Prostate gland (tissue), 2 donors: Measurements from ENCODE around the gene ARMC2. TPM values are rescaled to one million over a fixed set of nuclear protein-coding genes. Genes with fewer than 3 reads are reported as not detected.

Experiments used
- DNase-seq: peaks from one replicate; pipeline ENCODE4 v3.0.0-alpha.2; 2019; ENCODE audit warnings: low spot score
- H3K27ac ChIP-seq, 2 donors: fragments of 200-600 bp; sonication (generic); 2 replicates each; pipeline ENCODE4 v1.5.1; 2017 to 2019
- H3K27me3 ChIP-seq: fragments of 200-600 bp; sonication (generic); replicated peaks from 2 replicates; pipeline ENCODE4 v1.5.1; 2019; ENCODE audit not compliant: insufficient read depth
- H3K36me3 ChIP-seq, 2 donors: fragments of 200-600 bp; sonication (generic); 1 replicate in 1 of 2; 2 replicates in 1 of 2; pipeline versions ENCODE4 v1.5.1 to v1.8.1; 2017 to 2019
- H3K4me1 ChIP-seq: fragments of 200-600 bp; sonication (generic); replicated peaks from 2 replicates; pipeline ENCODE4 v1.5.1; 2019
- H3K4me3 ChIP-seq, 2 donors: fragments of 200-600 bp; sonication (generic); 2 replicates each; pipeline ENCODE4 v1.5.1; 2017 to 2019
- H3K9me3 ChIP-seq: fragments of 200-600 bp; sonication (generic); 2 replicates; pipeline ENCODE4 v1.5.1; 2017
- POLR2A ChIP-seq: fragments of 450-650 bp; IDR thresholded peaks from one replicate; pipeline ENCODE4 v1.6.1; 2016; ENCODE audit warnings: antibody characterized with exemption, mild to moderate bottlenecking
- POLR2AphosphoS5 ChIP-seq: sonication (generic); formaldehyde crosslinking; IDR thresholded peaks from one replicate; pipeline ENCODE4 v1.6.1; 2017; ENCODE audit warnings: antibody characterized with exemption
- WGBS: methylation state at CpG from one replicate; pipeline ENCODE4 v1.1.5; 2018; 5-methylcytosine and 5-hydroxymethylcytosine counted together
- intact Hi-C: fragments of 100-400 bp; cut with DNase I; formaldehyde crosslinking; loops from one replicate; pipeline ENCODE4 v1.14.2; 2022
- total RNA-seq, 2 donors: library from RNA; depleted of rRNA; stranded (reverse); fragments of >200 nt; gene quantifications; one replicate each; pipeline ENCODE4 v1.1.0, GENCODE V29; 2016
- TF ChIP-seq, protein P1 (sequence below), 4 experiments: fragments of 200-600 bp in 2 of 4; fragments of 450-650 bp in 2 of 4; sonication (generic) in 2 of 4; IDR thresholded peaks; 1 replicate in 3 of 4; 2 replicates in 1 of 4; pipeline ENCODE4 v1.5.1; 2016 to 2019; ENCODE audit warnings: antibody characterized with exemption in 4 of 4, mild to moderate bottlenecking in 2 of 4, moderate library complexity in 2 of 4

ARMC2 gene
- total RNA-seq, 2 donors from 2014 or later, result 2.0 to 8.4 TPM

DNA sequence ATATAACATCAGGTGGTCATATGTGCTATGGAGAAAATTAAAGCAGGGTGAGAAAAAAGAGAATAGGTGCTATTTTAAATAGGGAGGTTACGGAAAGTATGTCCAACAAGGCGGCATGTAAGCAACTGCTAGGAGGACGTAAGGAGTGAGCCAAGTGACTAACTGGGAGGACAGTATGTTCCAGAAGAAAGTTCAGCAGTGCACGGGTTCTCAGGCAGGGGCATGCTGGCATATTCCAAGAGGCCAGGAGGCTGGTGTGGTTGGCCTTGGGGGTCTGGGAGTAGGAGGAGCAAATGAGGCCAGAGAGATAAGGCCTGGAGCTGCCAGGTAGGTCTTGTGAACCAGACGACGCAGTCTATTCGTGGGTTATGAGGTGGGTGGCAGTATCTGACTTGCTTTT is 112.4 kb downstream of the ARMC2 start:
- intact Hi-C loops, result no loop called here
- WGBS, result 79% methylated on average over 7 of the region's 7 CpGs
- TF ChIP-seq POLR2AphosphoS5, result no peak
- TF ChIP-seq POLR2A, result no peak
- TF ChIP-seq, protein P1, sequence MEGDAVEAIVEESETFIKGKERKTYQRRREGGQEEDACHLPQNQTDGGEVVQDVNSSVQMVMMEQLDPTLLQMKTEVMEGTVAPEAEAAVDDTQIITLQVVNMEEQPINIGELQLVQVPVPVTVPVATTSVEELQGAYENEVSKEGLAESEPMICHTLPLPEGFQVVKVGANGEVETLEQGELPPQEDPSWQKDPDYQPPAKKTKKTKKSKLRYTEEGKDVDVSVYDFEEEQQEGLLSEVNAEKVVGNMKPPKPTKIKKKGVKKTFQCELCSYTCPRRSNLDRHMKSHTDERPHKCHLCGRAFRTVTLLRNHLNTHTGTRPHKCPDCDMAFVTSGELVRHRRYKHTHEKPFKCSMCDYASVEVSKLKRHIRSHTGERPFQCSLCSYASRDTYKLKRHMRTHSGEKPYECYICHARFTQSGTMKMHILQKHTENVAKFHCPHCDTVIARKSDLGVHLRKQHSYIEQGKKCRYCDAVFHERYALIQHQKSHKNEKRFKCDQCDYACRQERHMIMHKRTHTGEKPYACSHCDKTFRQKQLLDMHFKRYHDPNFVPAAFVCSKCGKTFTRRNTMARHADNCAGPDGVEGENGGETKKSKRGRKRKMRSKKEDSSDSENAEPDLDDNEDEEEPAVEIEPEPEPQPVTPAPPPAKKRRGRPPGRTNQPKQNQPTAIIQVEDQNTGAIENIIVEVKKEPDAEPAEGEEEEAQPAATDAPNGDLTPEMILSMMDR (IDR thresholded peaks at IDR 0.05), result no peak
- no peak overlapping the region for H3K4me3 ChIP-seq
- no peak overlapping the region for H3K27ac ChIP-seq
- DNase-seq, result no peak
- no peaks in the 10 kb centered on the region for H3K36me3 ChIP-seq
- no peaks in the 10 kb centered on the region for H3K27me3 ChIP-seq
- H3K4me1 ChIP-seq, result no peaks in the 10 kb centered on the region
- no peaks in the 10 kb centered on the region for H3K9me3 ChIP-seq

DNA sequence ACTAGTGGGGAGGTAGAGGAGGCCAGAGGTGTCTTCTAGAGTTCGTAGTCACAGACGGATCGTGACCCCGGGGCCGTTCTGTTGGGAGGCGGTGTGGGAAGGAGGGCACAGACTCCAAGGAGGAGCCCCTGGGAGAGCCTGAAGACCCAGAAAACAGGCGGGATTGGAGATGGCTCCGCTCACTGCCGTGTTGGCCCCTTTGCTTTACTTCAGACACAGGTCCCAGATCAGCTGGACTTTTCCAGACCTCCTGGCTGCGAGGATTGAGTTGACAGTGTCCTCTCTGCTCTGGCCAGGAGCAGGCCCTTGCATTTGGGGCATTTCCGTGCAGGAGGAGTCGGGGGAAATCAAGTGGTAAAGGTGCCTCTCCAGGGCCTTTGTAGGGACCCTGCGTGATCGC is 112.9 kb downstream of the ARMC2 start:
- no peak overlapping the region for H3K27ac ChIP-seq
- H3K9me3 ChIP-seq, result no peaks in the 10 kb centered on the region
- DNase-seq, result no peak
- H3K4me3 ChIP-seq, result no peak overlapping the region
- no peaks in the 10 kb centered on the region for H3K4me1 ChIP-seq
- intact Hi-C loops, result no loop called here
- WGBS, result 93% methylated on average over 14 of the region's 14 CpGs
- no peaks in the 10 kb centered on the region for H3K36me3 ChIP-seq
- no peak for TF ChIP-seq POLR2A
- TF ChIP-seq POLR2AphosphoS5, result no peak
- TF ChIP-seq, protein P1 (IDR thresholded peaks at IDR 0.05), result no peak
- no peaks in the 10 kb centered on the region for H3K27me3 ChIP-seq

DNA sequence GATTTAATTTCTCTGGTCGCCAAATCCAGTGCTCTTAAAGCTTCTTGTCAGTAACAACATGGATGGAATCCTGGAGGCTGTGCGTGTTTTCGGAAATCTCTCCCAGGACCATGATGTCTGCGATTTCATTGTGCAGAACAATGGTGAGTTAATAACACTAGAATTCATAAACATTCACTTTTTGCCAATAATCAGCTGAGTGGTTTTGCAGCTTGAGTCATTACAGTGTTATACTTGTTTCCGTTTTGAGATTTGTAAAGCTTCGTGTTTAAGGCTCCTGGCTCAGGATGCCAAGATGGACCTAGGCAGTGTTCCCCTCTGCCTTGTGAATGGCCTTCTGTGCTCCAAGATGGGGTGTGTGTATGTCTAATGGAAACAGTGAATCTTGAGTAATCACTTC is 113.8 kb downstream of the ARMC2 start:
- H3K27me3 ChIP-seq, result no peaks in the 10 kb centered on the region
- no peak for DNase-seq
- intact Hi-C loops, result no loop called here
- H3K36me3 ChIP-seq, result no peaks in the 10 kb centered on the region
- no peaks in the 10 kb centered on the region for H3K9me3 ChIP-seq
- no peak overlapping the region for H3K27ac ChIP-seq
- whole genome bisulfite sequencing, result 72% methylated on average over 6 of the region's 6 CpGs
- TF ChIP-seq POLR2A (no peak), POLR2AphosphoS5 (no peak)
- TF ChIP-seq, protein P1 (IDR thresholded peaks at IDR 0.05), result no peak
- no peaks in the 10 kb centered on the region for H3K4me1 ChIP-seq
- no peak overlapping the region for H3K4me3 ChIP-seq

DNA sequence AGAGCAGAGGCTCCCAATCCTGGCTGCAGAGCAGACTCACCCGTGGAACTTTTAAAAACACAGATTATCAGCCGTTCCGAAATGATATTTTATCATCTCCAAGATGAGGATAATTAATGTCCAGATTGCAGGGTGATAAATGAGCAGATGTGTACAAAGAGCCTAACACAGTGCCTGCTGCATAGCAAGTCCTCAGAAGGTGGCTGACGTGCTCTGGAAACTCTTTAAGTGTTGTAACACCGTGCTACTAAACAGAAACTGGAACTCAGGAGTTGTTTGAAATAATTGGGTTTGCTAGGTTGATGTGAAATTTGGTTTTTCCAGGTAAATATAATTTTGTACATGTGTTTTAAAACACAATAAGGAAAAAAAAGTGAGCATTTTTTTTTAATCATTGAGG is 118.0 kb downstream of the ARMC2 start:
- no peaks in the 10 kb centered on the region for H3K27me3 ChIP-seq
- DNase-seq, result no peak
- 92% methylated on average over 5 of the region's 5 CpGs for WGBS
- no peaks in the 10 kb centered on the region for H3K4me1 ChIP-seq
- H3K4me3 ChIP-seq, result no peak overlapping the region
- no peaks in the 10 kb centered on the region for H3K9me3 ChIP-seq
- intact Hi-C loops, result no loop called here
- TF ChIP-seq POLR2AphosphoS5 (no peak), POLR2A (no peak)
- TF ChIP-seq, protein P1 (IDR thresholded peaks at IDR 0.05), result no peak
- no peaks in the 10 kb centered on the region for H3K36me3 ChIP-seq
- no peak overlapping the region for H3K27ac ChIP-seq

DNA sequence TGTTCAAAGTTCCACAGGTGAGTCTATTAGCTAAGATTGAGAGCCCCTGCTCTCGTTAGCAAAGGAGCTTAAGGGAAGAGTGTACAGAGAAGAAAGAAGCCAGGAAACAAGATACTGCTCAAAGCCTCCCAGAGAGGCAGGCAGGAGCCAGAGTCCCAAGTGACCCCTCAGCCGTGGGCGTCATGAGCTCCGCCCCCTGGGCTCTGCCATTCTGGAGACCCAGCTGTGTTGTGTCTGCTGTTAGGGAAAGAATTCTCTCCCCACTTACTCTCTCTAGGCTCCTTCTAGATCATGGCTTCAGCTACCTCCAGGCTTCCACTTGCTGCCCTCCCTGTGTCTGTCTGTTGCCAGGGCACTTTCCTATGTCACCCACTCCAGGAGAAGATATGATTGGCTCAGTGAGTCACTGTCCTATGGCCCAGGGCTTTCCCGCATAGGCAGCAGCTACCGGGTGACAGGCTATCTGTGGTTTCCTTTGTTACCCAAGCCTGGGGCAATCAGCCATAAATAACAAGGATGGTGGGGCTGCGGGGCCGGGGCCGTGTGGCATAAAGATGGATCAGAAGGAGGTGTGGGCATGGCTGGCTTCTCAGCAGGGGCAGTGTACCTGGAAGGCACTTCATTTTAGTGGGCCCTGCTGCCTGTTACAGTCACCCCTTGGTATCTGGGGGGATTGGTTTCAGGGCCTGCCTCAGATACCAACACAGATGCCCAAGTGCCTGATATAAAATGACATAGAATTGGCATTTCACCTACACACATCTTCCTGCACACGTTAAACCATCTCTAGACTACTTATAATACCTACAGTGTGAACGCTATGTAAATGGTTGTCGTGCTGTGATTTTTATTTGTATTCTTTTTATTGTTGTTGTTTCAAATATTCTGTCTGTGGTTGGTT is 118.9 kb downstream of the ARMC2 start:
- Histone ChIP-seq H3K27me3 (no peaks in the 10 kb centered on the region), H3K27ac (no peak overlapping the region), H3K9me3 (no peaks in the 10 kb centered on the region), H3K4me3 (no peak overlapping the region), H3K4me1 (no peaks in the 10 kb centered on the region), H3K36me3 (no peaks in the 10 kb centered on the region)
- intact Hi-C loops, result no loop called here
- WGBS, result 58% methylated on average over 12 of the region's 12 CpGs
- TF ChIP-seq, protein P1 (IDR thresholded peaks at IDR 0.05), result no peak
- TF ChIP-seq POLR2A (no peak), POLR2AphosphoS5 (no peak)
- no peak for DNase-seq
